Naive thymus-derived CD4-positive, alpha-beta T cell (primary cell): ENCODE data around the gene CCDC39. TPM values are rescaled to one million over a fixed set of nuclear protein-coding genes. Genes with fewer than 3 reads are reported as not detected.
A peak's percentile ranks its signal among the peaks of the same experiment; 100 is the strongest.

Source experiments
- ATAC-seq: fragments of 150-1000 bp; cut with Tn5 transposase; 2 replicates; pipeline ENCODE4 v1.10.0; 2021; ENCODE audit warnings: mild to moderate bottlenecking, moderate library complexity
- CTCF ChIA-PET: fragments of 350-600 bp; sonication (Branson Sonifier 250); formaldehyde crosslinking; loops from one replicate; lab custom pipeline; 2021; ENCODE audit warnings: antibody characterized with exemption; lab: Charles Lee
- POLR2A ChIA-PET: fragments of 350-600 bp; sonication (Branson Sonifier 250); formaldehyde crosslinking; loops from one replicate; lab custom pipeline; 2021; ENCODE audit warnings: antibody characterized with exemption, inconsistent platforms; lab: Charles Lee
- DNase-seq, 9 donors: peaks; one replicate each; pipeline versions ENCODE4 v3.0.0 to v3.0.0-alpha.2; 2020 to 2022; ENCODE audit warnings: mixed read lengths in 1 of 9
- H3K27ac ChIP-seq: one replicate; pipeline ENCODE4 v1.7.0; 2013; ENCODE audit warnings: mild to moderate bottlenecking, low read depth, low read length, moderate library complexity
- H3K27me3 ChIP-seq, 2 donors: one replicate each; pipeline ENCODE4 v1.7.0; 2013; ENCODE audit warnings: low read length in 2 of 2, mild to moderate bottlenecking in 2 of 2, moderate library complexity in 2 of 2; ENCODE audit not compliant: control insufficient read depth in 2 of 2, insufficient read depth in 2 of 2
- H3K36me3 ChIP-seq, 3 experiments: 1 replicate in 2 of 3; 2 replicates in 1 of 3; pipeline ENCODE4 v1.7.0; 2013; ENCODE audit warnings: low read length in 3 of 3, mild to moderate bottlenecking in 3 of 3, moderate library complexity in 1 of 3; ENCODE audit not compliant: insufficient read depth in 3 of 3, control insufficient read depth in 2 of 3
- H3K4me1 ChIP-seq, 2 donors: one replicate each; pipeline ENCODE4 v1.7.0; 2013; ENCODE audit warnings: low read length in 2 of 2, mild to moderate bottlenecking in 2 of 2, moderate library complexity in 1 of 2; ENCODE audit not compliant: control insufficient read depth in 2 of 2, insufficient read depth in 2 of 2
- H3K4me3 ChIP-seq: 2 replicates; pipeline ENCODE4 v1.7.0; 2013; ENCODE audit warnings: mild to moderate bottlenecking, low read length
- H3K9me3 ChIP-seq, 3 experiments: 1 replicate in 2 of 3; 2 replicates in 1 of 3; pipeline ENCODE4 v1.7.0; 2013; ENCODE audit warnings: low read length in 3 of 3; ENCODE audit not compliant: control insufficient read depth in 2 of 3
- H3K27ac Mint-ChIP-seq, 9 donors: one replicate each; pipeline ENCODE4 v1.8.0; 2020 to 2022; ENCODE audit warnings: mixed read lengths in 9 of 9, mild to moderate bottlenecking in 8 of 9, moderate library complexity in 5 of 9, inconsistent platforms in 2 of 9
- H3K27me3 Mint-ChIP-seq, 5 donors: one replicate each; pipeline ENCODE4 v1.8.0; 2021 to 2022; ENCODE audit warnings: mixed read lengths in 5 of 5, mild to moderate bottlenecking in 1 of 5
- H3K36me3 Mint-ChIP-seq, 5 donors: one replicate each; pipeline ENCODE4 v1.8.0; 2020 to 2022; ENCODE audit warnings: mixed read lengths in 5 of 5, mild to moderate bottlenecking in 3 of 5, inconsistent platforms in 1 of 5
- H3K4me1 Mint-ChIP-seq, 7 donors: one replicate each; pipeline ENCODE4 v1.8.0; 2020 to 2022; ENCODE audit warnings: mixed read lengths in 7 of 7, mild to moderate bottlenecking in 3 of 7, inconsistent platforms in 1 of 7
- H3K4me3 Mint-ChIP-seq, 10 donors: one replicate each; pipeline ENCODE4 v1.8.0; 2020 to 2022; ENCODE audit warnings: mild to moderate bottlenecking in 10 of 10, mixed read lengths in 10 of 10, moderate library complexity in 6 of 10, inconsistent platforms in 2 of 10
- H3K9me3 Mint-ChIP-seq, 11 donors: one replicate each; pipeline ENCODE4 v1.8.0; 2020 to 2022; ENCODE audit warnings: mixed read lengths in 11 of 11, mild to moderate bottlenecking in 4 of 11, inconsistent platforms in 1 of 11, moderate library complexity in 1 of 11
- intact Hi-C, 2 donors: fragments of 100-400 bp; cut with micrococcal nuclease; formaldehyde crosslinking; loops; one replicate each; pipeline ENCODE4 v1.15.1; 2023
- polyA plus RNA-seq, 2 donors: library from polyadenylated mRNA; unstranded; fragments of 300-500 nt; fragmentation: Illumina TruSeq; gene quantifications; one replicate each; pipeline ENCODE4 v1.2.3, GENCODE V29; 2021
- total RNA-seq, 6 experiments: library from RNA in 5 of 6; stranded (reverse) in 5 of 6; gene quantifications; 1 replicate in 5 of 6; 2 replicates in 1 of 6; pipeline ENCODE4 v1.2.3 and lab custom pipeline; 2021 to 2026

Gene CCDC39
- total RNA-seq (not detected), polyA plus RNA-seq (not detected), total RNA-seq (lab: John Stamatoyannopoulos, UW) (not detected)

DNA sequence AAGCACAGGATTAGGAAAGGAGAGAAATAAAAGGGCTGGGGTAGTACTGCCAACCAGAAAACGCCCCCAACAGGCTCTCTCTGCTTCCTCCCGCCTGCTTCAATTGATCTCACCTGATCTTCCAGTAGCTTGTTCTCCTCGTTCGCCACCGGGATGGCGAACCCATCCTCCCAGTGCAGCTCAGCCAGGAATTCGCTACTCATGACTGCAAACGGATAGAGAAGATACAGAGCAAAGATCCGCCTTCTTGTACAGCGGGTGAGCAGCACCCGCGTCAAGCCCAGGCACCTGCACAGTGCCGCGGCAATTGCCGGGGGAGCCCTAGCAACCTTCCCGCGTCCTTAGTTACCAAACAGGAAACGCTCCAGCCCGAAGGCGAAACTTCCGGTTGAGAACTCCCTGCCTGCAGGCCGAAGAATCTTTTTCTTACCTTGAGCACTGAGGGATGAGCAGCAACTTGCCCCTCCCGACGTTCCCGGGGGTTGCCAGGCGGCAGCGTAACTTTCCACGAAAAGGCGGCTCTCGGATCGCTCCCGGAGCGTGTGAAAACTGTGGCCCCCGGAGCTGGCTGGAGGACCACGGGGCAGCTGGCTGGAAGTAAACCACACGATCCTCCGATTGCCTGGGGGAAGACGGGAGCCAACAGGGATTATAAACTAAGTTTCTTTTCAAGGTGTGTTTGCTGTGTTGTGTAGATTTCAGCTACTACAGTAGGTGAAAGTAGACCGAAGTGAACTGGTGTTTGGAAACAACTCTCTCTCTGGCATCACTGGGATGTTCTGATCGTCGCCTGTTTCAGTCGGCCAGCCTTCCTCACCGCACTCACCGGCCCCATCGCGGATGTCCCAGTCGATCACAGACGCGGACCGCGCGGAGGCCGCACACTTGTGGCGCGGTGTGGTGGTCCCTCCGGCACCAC, at the start of gene CCDC39:
TSS of gene CCDC39 (minus strand) at position 312 of the 919 bp plus-strand sequence. CDS start at position 203, 109 bp downstream.
- no peaks in the 10 kb centered on the region for H3K9me3 ChIP-seq
- H3K4me3 Mint-ChIP-seq = peak within 1 kb of the TSS; percentile 84 to 94 (median 89)
- ATAC-seq (peak; percentile 80), DNase-seq (peak; percentile 12 to 62 (median 47))
- peak within 1 kb of the TSS; percentile 72 for H3K4me3 ChIP-seq
- H3K27me3 ChIP-seq = peaks cover 0 to 3% of the 10 kb centered on the region in 2 donors
- H3K4me1 Mint-ChIP-seq = peaks cover 14 to 25% (median 18%) of the 10 kb centered on the region in 7 donors
- POLR2A ChIA-PET = interaction anchor here (1.5 kb wide), 1 partner anchor 77 kb away, joined by 5 read pairs; no protein-coding TSS in a partner anchor
- H3K36me3 ChIP-seq = no peaks in the 10 kb centered on the region
- intact Hi-C loops = loop anchor here (1.0 to 5.0 kb wide), 7 partner anchors 52 to 1027 kb away; partner anchors contain the start of genes TTC14 (in 2 of the 2), DNAJC19 (in 1 of the 2), FXR1 (in 1 of the 2) and USP13 (in 1 of the 2)
- peaks cover 0 to 7% (median 0%) of the 10 kb centered on the region in 11 donors for H3K9me3 Mint-ChIP-seq
- H3K27me3 Mint-ChIP-seq = peaks cover 45 to 66% (median 57%) of the 10 kb centered on the region in 5 donors
- H3K27ac Mint-ChIP-seq = peak within 1 kb of the TSS in 8 of 9 donors; percentile 21 to 80 (median 68)
- peaks cover 9 to 12% of the 10 kb centered on the region in 2 donors for H3K4me1 ChIP-seq
- peaks cover 0 to 6% (median 0%) of the 10 kb centered on the region in 5 donors for H3K36me3 Mint-ChIP-seq
- CTCF ChIA-PET = interaction anchor here (0.5 to 1.6 kb wide), 2 partner anchors 77 to 1668 kb away, joined by 3 to 5 read pairs; partner anchors contain the start of gene TTC14
- H3K27ac ChIP-seq = peak within 1 kb of the TSS; percentile 49

- no peaks in the 10 kb centered on the region for H3K36me3 Mint-ChIP-seq
- intact Hi-C loops = no loop called here
- H3K4me1 Mint-ChIP-seq = no peaks in the 10 kb centered on the region
- ChIA-PET POLR2A (no interaction called here), CTCF (no interaction called here)
- Histone ChIP-seq H3K27ac (no peak overlapping the region), H3K4me3 (no peak overlapping the region), H3K9me3 (no peaks in the 10 kb centered on the region), H3K4me1 (no peaks in the 10 kb centered on the region), H3K27me3 (peaks cover 0 to 2% of the 10 kb centered on the region in 2 donors), H3K36me3 (no peaks in the 10 kb centered on the region)
- no peak overlapping the region for H3K4me3 Mint-ChIP-seq
- DNase-seq = no peak
- peaks cover 0 to 24% (median 4%) of the 10 kb centered on the region in 5 donors for H3K27me3 Mint-ChIP-seq
- no peak overlapping the region for H3K27ac Mint-ChIP-seq
- H3K9me3 Mint-ChIP-seq = peaks cover 0 to 6% (median 0%) of the 10 kb centered on the region in 11 donors
- ATAC-seq = no peak
These were observed 40.7 kb upstream of the CCDC39 start for GRCh38 chr3:180720012-180720411.

- CTCF ChIA-PET = no interaction called here
These were observed 28.6 kb upstream of the CCDC39 start for GRCh38 chr3:180707896-180708295.

DNA sequence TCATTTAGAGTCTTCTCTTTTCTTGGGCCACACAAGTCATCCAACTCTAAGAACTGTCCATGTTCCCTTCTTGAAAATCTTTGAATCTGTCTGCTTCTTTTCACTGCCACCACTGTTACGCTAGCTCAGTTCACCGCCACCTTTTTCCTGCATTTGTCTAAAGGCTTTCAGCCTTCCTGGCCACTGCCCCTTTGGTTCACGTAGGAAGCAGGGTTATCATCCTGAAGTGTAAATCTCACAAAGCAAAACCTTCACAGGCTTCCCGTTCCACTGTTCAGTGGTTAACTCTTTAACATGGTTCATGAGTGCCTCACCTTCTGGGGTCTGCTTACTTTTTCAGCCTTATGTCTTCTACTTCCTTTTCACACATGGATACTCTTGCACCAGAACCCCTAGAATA, 26.3 kb upstream of the CCDC39 start:
- peaks cover 0 to 3% of the 10 kb centered on the region in 2 donors for H3K27me3 ChIP-seq
- no peak overlapping the region for H3K4me3 ChIP-seq
- ChIA-PET POLR2A (no interaction called here), CTCF (no interaction called here)
- H3K9me3 ChIP-seq = no peaks in the 10 kb centered on the region
- H3K4me1 ChIP-seq = no peaks in the 10 kb centered on the region
- peaks cover 5 to 38% (median 30%) of the 10 kb centered on the region in 5 donors for H3K27me3 Mint-ChIP-seq
- H3K36me3 ChIP-seq = no peaks in the 10 kb centered on the region
- H3K4me1 Mint-ChIP-seq = no peaks in the 10 kb centered on the region
- H3K36me3 Mint-ChIP-seq = no peaks in the 10 kb centered on the region
- no peak for ATAC-seq
- no peak overlapping the region for H3K27ac Mint-ChIP-seq
- DNase-seq = no peak
- H3K9me3 Mint-ChIP-seq = peaks cover 0 to 10% (median 0%) of the 10 kb centered on the region in 11 donors
- intact Hi-C loops = no loop called here
- no peak overlapping the region for H3K4me3 Mint-ChIP-seq
- no peak overlapping the region for H3K27ac ChIP-seq

More at GRCh38 chr3:180707896-180708295, 28.6 kb upstream of the CCDC39 start:
- POLR2A ChIA-PET = no interaction called here
- no peaks in the 10 kb centered on the region for H3K36me3 Mint-ChIP-seq
- H3K27ac Mint-ChIP-seq = no peak overlapping the region
- no peak for DNase-seq
- peaks cover 0 to 4% (median 0%) of the 10 kb centered on the region in 11 donors for H3K9me3 Mint-ChIP-seq
- Histone ChIP-seq H3K4me3 (no peak overlapping the region), H3K4me1 (no peaks in the 10 kb centered on the region), H3K27ac (no peak overlapping the region), H3K27me3 (no peaks in the 10 kb centered on the region), H3K36me3 (no peaks in the 10 kb centered on the region), H3K9me3 (no peaks in the 10 kb centered on the region)
- no peak for ATAC-seq
- no peaks in the 10 kb centered on the region for H3K4me1 Mint-ChIP-seq
- intact Hi-C loops = no loop called here
- no peak overlapping the region for H3K4me3 Mint-ChIP-seq
- H3K27me3 Mint-ChIP-seq = peaks cover 3 to 19% (median 13%) of the 10 kb centered on the region in 5 donors

GRCh38 chr3:180704532-180704931, 25.2 kb upstream of the CCDC39 start:
- ChIA-PET CTCF (no interaction called here), POLR2A (no interaction called here)
- Histone ChIP-seq H3K36me3 (no peaks in the 10 kb centered on the region), H3K27me3 (peaks cover 0 to 3% of the 10 kb centered on the region in 2 donors), H3K4me3 (no peak overlapping the region), H3K4me1 (no peaks in the 10 kb centered on the region), H3K27ac (no peak overlapping the region), H3K9me3 (no peaks in the 10 kb centered on the region)
- Mint-ChIP-seq H3K27me3 (peaks cover 5 to 48% (median 39%) of the 10 kb centered on the region in 5 donors), H3K9me3 (peaks cover 0 to 10% (median 0%) of the 10 kb centered on the region in 11 donors), H3K27ac (no peak overlapping the region), H3K4me1 (no peaks in the 10 kb centered on the region), H3K36me3 (no peaks in the 10 kb centered on the region), H3K4me3 (no peak overlapping the region)
- intact Hi-C loops = no loop called here
- ATAC-seq (no peak), DNase-seq (no peak)

- ChIA-PET CTCF (no interaction called here), POLR2A (no interaction called here)
- H3K4me3 ChIP-seq = no peak overlapping the region
- H3K27me3 ChIP-seq = peaks cover 0 to 3% of the 10 kb centered on the region in 2 donors
- Mint-ChIP-seq H3K36me3 (no peaks in the 10 kb centered on the region), H3K27ac (no peak overlapping the region), H3K9me3 (peaks cover 0 to 13% (median 0%) of the 10 kb centered on the region in 11 donors), H3K4me1 (no peaks in the 10 kb centered on the region), H3K4me3 (no peak overlapping the region), H3K27me3 (peaks cover 7 to 52% (median 41%) of the 10 kb centered on the region in 5 donors)
- intact Hi-C loops = no loop called here
- H3K4me1 ChIP-seq = no peaks in the 10 kb centered on the region
- no peak for ATAC-seq
- DNase-seq = no peak
- no peak overlapping the region for H3K27ac ChIP-seq
- H3K36me3 ChIP-seq = no peaks in the 10 kb centered on the region
- H3K9me3 ChIP-seq = no peaks in the 10 kb centered on the region
These were observed 21.7 kb upstream of the CCDC39 start for GRCh38 chr3:180700941-180701340.
